ENCODE results near the gene GALT.

Gene GALT

GRCh38 chr9:34686231-34686630 lies 39.8 kb downstream of the GALT start:
- no peak for DNase-seq

GRCh38 chr9:34686732-34687131 lies 40.3 kb downstream of the GALT start:
- DNase-seq = no peak

- no peak for DNase-seq
Observed at GRCh38 chr9:34687276-34688030, 41.0 kb downstream of the GALT start.

GRCh38 chr9:34688329-34689115 lies 42.0 kb downstream of the GALT start:
- DNase-seq = peak; percentile 22

GRCh38 chr9:34689116-34689470 lies 42.6 kb downstream of the GALT start:
- peak; percentile 75 for DNase-seq

- peak; percentile 71 for DNase-seq
Observed at GRCh38 chr9:34689512-34689911, 43.0 kb downstream of the GALT start.

- no peak for DNase-seq
Observed at GRCh38 chr9:34690983-34691935, 44.8 kb downstream of the GALT start, which contains the start of gene CCL19. TSS of gene CCL19 (minus strand) at chr9:34691276. CDS start at chr9:34691139, 137 bp downstream.

- DNase-seq = no peak
Observed at GRCh38 chr9:34691936-34692315, 45.5 kb downstream of the GALT start.

GRCh38 chr9:34693560-34693959 lies 47.1 kb downstream of the GALT start:
- DNase-seq = no peak

GRCh38 chr9:34694811-34695210 lies 48.3 kb downstream of the GALT start:
- no peak for DNase-seq

Measured in NCI-H146 (cell line).